NCI-H2196 treated with DMSO at 0.1 percent for 48 hours (cell line): Measurements from ENCODE around the gene BIRC2.
A peak's percentile ranks its signal among the peaks of the same experiment; 100 is the strongest.
"Not testable (repeated sequence)": the region's sequence is repeated elsewhere in the genome, so short reads cannot be mapped to it uniquely, and the experiment has no call there.

Experiments used
- DNase-seq: peaks from one replicate; lab custom pipeline; 2025; ENCODE audit not compliant: unreplicated experiment; lab: John Stamatoyannopoulos, UW

The BIRC2 gene

GRCh38 chr11:102322560-102322959, 24.5 kb upstream of the BIRC2 start:
- no peak for DNase-seq

DNA sequence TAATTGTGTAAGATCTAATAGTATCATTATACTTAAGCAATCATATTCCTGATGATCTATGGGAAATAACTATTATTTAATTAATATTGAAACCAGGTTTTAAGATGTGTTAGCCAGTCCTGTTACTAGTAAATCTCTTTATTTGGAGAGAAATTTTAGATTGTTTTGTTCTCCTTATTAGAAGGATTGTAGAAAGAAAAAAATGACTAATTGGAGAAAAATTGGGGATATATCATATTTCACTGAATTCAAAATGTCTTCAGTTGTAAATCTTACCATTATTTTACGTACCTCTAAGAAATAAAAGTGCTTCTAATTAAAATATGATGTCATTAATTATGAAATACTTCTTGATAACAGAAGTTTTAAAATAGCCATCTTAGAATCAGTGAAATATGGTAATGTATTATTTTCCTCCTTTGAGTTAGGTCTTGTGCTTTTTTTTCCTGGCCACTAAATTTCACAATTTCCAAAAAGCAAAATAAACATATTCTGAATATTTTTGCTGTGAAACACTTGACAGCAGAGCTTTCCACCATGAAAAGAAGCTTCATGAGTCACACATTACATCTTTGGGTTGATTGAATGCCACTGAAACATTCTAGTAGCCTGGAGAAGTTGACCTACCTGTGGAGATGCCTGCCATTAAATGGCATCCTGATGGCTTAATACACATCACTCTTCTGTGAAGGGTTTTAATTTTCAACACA, 23.3 kb upstream of the BIRC2 start:
- DNase-seq, result no peak

- DNase-seq, result no peak
Observed at GRCh38 chr11:102325088-102325487, 21.9 kb upstream of the BIRC2 start.

DNA sequence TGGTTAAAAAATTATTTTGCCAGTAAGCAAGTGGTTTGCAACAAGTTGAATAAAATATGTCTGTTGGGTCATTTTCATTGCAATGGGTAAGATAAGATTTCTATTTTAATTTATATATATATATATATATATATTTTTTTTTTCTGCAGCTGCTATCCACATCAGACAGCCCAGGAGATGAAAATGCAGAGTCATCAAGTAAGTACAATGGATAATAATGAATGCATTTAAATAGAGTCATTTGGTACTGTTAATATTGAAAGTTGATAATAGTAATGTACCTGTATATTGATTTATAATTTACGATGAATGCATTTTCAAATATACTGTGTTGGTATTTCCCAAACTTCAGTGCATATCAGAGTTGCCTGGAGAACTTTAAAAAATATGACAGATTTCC, 18.3 kb upstream of the BIRC2 start:
- DNase-seq, result no peak

GRCh38 chr11:102330231-102330630, 16.8 kb upstream of the BIRC2 start:
- no peak for DNase-seq

GRCh38 chr11:102331341-102331740, 15.7 kb upstream of the BIRC2 start:
- no peak for DNase-seq

- no peak for DNase-seq
Observed at GRCh38 chr11:102332611-102332994, 14.4 kb upstream of the BIRC2 start.

GRCh38 chr11:102338479-102339010, 8.5 kb upstream of the BIRC2 start:
- DNase-seq, result no peak

DNA sequence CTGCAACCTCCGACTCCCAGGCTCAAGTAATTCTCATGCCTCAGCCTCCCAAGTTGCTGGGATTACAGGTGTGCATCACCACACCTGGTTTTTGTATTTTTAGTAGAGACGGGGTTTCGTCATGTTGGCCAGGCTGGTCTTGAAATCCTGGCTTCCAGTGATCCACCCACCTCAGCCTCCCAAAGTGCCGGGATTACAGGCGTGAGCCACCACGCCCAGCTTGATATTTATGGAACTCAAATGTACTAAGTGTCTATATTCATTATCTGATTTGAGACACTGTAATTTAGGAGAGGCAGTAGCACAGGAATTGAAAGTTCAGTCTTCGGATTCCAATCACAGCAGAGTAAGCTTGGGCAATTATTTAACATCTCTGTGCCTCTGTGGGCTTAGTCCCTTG, 5.7 kb upstream of the BIRC2 start:
- not testable (repeated sequence) for DNase-seq

DNA sequence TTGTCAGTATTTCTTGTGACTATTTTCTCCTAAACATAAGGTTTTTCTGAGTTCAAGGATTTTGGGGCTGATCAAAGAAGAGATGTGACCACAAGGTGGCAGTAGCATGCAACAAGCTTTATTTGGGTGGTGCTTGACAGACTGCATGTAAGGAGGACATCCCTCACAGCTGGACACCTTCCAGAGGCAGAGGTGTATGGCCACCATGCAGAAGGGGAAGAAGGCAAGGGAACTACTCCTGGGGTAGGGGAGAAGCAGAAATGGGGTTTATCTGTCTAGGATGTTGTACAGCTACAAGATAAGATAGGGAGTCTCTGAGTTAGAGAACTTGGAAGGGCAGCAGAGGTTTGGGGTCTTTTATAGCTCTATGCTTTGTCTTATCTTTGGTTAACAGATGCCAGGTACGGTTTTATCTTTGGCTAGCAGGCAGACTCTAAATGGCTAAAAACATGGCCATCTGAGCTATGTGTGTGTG, 5.1 kb upstream of the BIRC2 start:
- peak; percentile 69 for DNase-seq

DNA sequence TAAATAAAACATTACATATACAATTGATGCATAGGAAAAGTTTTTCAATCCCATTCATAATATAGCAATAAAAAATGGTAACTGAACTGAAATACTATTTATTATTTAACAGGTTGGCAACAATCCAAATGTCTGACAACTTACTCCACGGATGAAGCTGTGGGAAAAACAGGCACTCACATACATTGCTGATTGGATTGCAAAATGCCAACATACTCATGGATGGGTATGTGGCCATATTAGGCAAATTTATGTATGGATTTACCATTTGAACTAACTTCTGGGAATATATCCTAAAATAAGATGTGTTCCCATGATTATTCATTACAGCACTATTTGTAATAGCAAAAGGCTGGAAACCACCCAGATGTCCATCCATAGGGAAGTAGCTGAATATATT, 3.2 kb upstream of the BIRC2 start:
- DNase-seq, result no peak

DNA sequence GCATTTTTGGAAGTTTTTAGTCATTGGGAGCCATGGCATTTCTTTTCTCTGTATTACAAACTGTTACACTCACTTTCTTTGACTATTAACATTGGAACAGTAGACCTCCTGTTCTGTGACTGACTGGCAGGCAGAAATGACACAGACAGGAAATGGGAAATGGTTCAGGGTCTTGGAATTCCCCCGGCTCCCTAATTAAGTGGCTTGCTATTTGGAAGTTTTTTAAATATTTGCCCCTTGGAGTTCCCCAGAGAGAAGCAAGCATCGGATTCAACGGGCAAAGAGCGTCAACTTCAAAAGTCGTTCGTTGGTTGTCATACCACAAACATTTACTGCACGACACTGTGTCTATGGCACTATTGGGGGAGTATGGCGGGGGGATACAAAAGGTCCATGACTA, 1.1 kb upstream of the BIRC2 start:
- DNase-seq, result no peak

GRCh38 chr11:102346456-102346747, 612 bp upstream of the BIRC2 start:
- no peak for DNase-seq

GRCh38 chr11:102347462-102348370, 702 bp downstream of the BIRC2 start:
- DNase-seq, result no peak

GRCh38 chr11:102357116-102357515, 10.1 kb downstream of the BIRC2 start:
- no peak for DNase-seq

GRCh38 chr11:102359372-102359771, 12.4 kb downstream of the BIRC2 start:
- DNase-seq, result no peak

DNA sequence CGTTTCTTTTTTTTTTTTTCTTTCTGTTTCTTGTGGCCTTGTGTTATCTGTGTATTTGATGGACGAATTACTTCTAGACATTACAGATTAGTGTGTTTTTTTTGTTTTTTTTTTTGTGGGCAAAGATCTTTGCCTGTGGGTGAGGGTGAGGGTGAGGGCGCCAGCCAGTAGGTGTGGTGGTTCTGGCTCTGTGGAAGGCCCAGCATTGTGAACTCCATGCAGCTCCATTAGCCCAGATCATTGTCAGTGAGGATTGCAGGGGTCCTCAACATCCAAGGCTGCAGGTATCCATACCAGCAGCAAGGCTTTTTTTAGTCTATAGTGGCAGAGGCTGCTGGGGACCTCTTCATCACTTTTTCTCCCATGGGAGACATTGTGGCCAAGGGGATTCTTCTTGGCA, 13.7 kb downstream of the BIRC2 start:
- DNase-seq, result no peak

- DNase-seq, result no peak
Observed at GRCh38 chr11:102361086-102362031, 14.3 kb downstream of the BIRC2 start.

GRCh38 chr11:102364991-102365390, 18.0 kb downstream of the BIRC2 start:
- no peak for DNase-seq

DNA sequence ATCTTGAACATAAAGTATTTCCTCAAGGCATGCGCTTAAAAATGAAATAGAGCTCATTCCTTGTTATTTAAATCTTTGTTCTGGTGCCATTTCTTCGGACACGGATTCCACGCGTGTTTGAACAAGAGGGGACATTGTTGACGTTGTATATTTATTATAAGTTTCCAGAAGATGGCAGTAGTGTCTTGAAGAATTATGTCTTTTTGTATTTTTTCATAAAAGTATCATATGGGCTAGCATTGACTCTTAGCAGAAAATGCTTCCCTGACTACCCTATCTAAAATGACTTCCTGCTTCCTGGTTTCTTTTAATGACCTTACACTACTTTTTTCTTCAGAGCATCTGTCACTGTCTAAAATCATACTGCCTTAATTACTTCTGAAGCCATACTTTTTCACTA, 20.4 kb downstream of the BIRC2 start:
- DNase-seq, result no peak

DNA sequence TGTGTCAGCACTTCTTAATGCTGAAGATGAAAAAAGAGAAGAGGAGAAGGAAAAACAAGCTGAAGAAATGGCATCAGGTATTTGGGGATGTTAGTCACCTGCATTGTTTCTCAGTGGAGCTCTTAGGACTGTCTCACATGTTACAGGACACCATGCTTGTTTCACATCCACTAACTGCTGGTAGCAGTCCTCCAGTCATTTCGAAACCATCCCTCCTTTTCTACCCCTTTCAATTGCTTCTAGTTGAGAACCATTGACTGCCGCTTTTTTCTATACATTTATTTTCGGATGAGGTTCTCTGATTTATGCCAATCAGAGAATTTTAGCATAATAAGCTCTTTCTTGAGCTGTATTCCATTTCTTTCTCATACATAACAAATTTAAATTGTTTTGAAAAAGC, 21.5 kb downstream of the BIRC2 start:
- DNase-seq, result no peak
